Measurements from ENCODE around the gene RNF32.

Gene RNF32

DNA sequence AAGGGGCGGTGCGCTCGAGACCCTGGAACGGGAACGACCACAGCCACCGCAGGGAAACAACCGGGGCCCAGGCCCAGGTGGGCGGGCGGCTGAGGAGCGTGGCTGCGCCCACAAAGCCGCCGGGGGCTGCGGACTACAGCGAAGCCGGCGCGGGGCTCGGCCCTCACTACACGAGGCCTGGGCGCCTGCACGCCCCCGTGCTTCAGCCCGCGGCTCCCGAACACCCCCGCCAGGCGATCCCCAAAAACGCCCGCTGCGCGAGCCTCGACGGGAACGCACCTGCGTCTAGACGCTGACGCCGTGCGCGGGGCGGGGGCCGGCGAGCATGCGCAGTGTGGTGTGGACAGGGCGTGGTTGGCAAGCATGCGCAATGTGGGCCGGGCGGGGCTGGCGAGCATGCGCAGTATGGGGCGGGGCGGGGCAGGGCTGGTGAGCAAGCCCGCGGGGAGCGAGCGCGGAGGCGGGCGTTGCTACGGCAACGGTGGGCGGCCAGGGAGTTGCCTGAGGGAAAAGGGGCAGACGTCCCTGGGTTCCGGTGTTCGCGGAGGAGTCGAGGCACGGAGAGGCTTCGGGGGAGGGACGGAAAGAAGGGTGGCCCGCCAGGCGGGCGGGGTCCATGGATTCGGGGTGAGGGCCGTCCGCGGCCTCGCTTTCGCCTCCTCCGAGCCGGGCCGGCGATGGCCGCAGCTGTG lies at the start of gene RNF32:
RNF32 (plus strand) TSS at position 518 of the 692 bp plus-strand sequence. CDS start 3,104 bp downstream, outside the sequence.
- peak; percentile 91 for DNase-seq (ENCODE audit: low read depth)

DNA sequence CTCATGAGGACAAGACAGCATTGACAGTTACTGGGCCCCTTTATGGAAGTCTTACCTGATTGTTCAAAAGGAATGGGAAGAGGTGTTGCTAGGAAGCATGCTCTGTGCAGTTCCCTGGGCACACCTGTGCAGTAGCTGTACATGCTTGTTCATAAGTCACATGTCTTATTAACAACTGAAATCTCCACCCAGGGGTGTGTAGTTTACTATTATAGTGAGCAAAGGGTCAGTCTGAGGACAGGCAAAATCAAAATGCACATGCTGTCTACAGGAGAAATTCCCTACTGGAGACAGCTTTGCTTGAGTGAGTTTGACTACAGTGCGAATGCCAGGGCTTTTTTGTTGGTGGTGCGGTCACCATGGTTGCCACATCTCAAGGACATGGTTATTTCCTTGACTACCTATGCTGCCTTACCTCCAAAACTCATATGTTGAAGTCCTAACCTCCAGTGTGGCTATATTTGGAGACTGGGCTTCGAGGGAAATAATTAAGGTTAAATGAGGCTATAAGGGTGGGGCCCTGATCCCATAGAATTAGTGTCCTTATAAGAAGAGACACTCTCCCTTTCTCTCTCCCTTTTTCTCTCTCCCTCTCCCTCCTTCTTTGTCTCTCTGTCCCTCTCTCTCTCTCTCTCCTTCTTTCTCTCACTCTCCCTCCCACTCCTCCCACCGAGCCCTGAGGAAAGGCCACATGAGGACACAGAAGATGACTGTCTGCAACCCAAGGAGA lies 48.3 kb upstream of the RNF32 start:
- DNase-seq (ENCODE audit: low read depth) = no peak

- no peak for DNase-seq (ENCODE audit: low read depth)
Observed at GRCh38 chr7:156594283-156595080, 46.1 kb upstream of the RNF32 start.

- no peak for DNase-seq (ENCODE audit: low read depth)
Observed at GRCh38 chr7:156600496-156600895, 40.1 kb upstream of the RNF32 start.

DNA sequence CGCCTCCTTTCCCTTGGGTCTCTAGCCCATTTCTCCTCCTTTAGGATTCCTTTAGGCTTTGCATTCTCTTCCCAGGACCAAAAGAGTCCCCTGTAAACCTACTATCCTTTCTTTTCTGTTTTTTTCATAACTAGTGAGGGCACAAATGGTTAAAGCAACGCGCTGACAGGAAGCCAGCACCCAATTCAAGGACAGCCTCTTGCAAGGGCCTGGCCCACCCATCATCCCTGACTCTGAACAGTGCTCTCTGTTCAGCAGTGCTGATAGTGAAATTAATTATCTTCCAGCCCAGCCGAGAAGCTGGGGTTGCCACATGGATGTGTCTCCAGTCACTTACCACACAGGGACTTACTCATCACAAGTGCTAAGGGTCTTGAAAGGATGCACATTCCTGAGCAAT lies 38.3 kb upstream of the RNF32 start:
- no peak for DNase-seq (ENCODE audit: low read depth)

GRCh38 chr7:156603011-156603410 lies 37.6 kb upstream of the RNF32 start:
- DNase-seq (ENCODE audit: low read depth) = no peak

DNA sequence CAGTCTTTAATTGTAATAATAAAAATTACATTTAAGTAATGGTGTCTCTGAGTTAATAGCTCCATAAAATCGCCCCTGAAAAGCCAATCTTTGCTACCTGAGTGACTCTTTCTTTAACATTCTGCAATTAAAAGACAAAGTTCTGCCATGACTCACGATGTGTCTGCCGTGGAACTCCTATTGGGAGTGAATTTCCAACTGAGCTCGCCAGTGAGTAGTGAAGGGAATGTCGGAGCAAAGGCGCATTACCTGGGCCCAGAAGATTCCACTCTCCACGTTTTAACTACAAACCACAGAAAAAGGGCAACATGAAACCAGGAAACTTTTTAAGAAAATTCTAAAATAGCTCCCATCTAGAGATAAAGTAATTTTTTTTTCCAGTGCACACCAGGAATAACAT lies 36.9 kb upstream of the RNF32 start:
- no peak for DNase-seq (ENCODE audit: low read depth)

DNA sequence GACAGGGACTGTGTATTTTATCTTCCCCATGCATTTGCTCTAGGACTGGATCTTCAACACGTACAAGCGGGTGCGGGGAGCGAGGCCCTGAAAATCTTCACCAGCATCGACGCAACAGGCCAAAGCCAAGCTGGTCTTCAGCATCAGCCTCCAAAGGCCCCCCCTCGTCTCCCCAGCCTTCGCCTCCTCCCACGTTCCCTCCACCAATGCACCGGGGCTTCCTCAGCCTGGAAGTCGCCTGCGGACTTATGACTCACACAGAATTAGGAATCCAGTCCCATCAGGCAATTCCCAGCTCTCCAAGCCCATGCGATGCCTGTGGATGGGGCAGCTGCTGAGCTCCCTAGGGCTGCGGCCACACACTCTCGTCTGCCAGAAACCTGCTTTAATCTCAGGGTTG lies 36.3 kb upstream of the RNF32 start:
- DNase-seq (ENCODE audit: low read depth) = no peak

DNA sequence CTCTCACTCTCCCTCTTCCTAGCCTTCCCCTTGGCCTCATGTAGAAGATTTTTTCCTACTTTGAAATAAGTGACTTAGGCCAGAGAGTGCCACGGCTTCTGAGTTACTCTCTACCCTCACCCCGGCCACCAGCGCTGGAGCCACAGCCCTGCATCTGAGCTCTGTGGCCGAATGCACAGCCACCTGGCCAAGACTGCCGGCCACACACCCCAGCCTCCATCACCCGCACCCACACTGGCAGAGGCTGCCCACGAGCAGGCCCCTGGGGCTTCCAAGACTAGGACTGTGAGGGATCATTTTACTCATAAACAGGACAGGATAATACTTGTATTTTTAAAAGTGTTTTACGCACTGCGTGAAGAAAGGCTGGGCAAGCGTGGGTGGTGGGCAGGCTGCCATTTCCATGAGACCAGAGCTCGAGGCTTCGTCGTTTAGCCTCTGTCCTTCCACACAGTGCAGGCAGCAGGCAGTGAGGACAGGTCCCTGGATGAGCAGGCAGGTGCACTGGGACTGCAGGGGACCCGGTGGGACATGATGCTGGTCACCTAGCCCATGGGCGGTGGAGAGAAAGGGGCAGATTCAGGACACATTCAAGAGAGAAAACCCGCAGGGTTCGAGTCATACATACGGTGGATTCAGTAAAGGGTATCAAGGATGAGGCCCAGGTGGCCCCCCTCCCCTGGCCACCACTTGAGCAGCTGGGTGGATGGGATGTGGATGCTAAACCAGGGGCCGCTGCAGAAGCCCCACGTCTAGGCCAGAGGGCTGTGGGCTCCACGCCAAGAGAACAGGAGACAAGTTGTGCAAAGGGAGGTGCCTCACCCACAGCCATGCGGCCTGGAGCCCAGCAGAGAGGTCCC lies 35.5 kb upstream of the RNF32 start:
- DNase-seq (ENCODE audit: low read depth) = no peak

- DNase-seq (ENCODE audit: low read depth) = no peak
Observed at GRCh38 chr7:156606135-156606534, 34.4 kb upstream of the RNF32 start.

DNA sequence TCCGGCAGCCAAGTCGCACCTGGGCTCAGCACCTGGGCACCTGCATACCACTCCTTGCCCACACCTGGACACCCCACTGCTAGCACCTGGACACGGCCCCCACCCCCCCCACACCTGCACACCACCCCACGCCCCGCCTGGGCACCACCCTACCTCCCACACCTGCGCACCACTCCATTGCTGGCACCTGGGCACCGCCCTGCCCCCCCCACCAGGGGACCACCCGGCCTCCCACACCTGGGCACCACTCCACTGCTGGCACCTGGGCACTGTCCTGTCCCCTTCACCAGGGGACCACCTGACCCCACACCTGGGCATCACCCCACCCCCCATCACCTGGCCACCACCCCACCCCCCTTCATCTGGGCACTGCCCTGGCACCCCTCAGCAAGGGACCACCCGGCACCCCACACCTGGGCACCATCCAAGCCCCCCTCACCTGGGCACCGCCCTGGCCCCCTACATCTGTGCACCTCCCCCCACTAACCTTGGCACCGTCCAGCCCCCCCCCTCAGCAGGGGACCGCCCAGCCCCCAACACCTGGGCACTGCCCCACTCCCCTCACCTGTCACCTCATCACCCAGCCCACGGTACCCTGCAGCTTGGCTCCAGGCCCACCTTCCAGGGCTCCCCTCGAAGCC lies 33.8 kb upstream of the RNF32 start:
- DNase-seq (ENCODE audit: low read depth) = no peak

- DNase-seq (ENCODE audit: low read depth) = no peak
Observed at GRCh38 chr7:156607332-156608172, 33.0 kb upstream of the RNF32 start.

DNA sequence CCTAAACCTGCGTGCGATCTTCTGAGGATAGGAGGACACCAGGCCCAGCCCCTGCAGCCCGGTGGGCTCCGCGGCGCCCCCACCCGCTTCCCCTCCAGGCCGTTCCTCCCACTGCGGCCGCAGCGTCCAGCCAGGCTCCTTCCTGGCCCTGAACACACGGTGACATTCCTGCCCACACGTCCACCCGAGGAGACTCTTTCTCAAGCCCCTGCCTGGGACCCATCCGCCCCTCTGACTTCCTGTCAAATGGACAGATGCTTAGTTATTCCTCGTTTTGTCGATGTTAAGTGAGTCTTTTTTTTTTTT lies 32.4 kb upstream of the RNF32 start:
- DNase-seq (ENCODE audit: low read depth) = no peak

DNA sequence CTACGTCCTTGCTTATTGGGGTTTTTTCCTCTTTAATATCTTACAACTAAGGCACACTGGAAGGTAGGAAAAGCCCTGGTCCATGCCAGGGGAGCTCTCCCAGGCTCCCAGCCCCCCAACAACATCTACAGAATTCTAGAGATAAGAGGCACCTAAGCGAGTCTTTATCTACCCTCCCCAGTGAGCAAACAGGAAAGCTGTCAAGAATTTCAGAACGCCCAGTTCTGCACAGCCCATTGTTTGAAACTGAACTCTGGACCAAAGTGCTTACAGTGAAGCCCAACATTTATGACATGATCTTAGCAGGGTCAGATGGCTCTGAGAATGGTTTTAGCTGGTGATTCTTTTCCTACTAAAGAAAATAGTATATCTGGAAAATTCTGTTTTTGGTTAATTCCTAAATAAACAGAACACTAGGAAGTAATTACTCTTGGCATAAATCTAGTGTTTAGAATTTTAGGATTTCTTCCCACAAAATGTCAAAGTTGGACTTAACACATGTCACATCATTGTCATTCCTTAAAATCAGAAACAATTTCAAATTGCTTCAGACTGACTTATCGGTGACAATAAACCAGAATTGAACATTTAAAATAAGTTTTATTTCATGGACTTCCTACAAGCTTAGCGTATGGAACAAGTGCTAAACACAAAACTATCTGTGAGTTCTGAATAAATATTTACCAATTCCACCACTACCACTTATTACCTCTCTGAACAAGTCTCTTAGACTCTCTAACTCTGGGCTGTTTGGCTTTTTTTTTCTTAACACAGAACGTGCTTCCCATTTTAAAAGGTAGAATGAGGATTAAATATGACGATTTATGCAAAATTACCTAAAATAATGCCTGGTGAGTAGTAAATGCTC lies 31.3 kb upstream of the RNF32 start:
- DNase-seq (ENCODE audit: low read depth) = no peak

GRCh38 chr7:156610130-156610529 lies 30.4 kb upstream of the RNF32 start:
- no peak for DNase-seq (ENCODE audit: low read depth)

DNA sequence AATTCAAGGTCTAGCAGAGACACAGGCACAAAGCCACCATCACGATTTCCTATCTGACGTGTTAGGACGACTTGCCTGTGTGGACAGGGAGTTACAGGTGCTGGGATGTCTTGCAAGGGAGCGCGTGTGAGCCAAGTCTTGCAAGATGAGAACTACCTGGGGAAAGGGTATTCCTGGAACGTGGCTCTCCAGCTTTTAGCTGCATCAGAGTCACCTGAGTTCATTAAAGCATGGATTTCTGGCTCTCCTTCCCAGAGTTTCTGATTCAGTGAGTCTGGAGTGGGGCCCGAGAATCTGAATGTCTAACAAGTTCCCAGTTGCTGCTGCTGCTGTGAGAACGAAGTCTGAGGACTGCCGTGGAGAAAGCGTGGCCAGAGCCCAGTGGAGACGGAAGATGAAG lies 30.0 kb upstream of the RNF32 start:
- no peak for DNase-seq (ENCODE audit: low read depth)

DNA sequence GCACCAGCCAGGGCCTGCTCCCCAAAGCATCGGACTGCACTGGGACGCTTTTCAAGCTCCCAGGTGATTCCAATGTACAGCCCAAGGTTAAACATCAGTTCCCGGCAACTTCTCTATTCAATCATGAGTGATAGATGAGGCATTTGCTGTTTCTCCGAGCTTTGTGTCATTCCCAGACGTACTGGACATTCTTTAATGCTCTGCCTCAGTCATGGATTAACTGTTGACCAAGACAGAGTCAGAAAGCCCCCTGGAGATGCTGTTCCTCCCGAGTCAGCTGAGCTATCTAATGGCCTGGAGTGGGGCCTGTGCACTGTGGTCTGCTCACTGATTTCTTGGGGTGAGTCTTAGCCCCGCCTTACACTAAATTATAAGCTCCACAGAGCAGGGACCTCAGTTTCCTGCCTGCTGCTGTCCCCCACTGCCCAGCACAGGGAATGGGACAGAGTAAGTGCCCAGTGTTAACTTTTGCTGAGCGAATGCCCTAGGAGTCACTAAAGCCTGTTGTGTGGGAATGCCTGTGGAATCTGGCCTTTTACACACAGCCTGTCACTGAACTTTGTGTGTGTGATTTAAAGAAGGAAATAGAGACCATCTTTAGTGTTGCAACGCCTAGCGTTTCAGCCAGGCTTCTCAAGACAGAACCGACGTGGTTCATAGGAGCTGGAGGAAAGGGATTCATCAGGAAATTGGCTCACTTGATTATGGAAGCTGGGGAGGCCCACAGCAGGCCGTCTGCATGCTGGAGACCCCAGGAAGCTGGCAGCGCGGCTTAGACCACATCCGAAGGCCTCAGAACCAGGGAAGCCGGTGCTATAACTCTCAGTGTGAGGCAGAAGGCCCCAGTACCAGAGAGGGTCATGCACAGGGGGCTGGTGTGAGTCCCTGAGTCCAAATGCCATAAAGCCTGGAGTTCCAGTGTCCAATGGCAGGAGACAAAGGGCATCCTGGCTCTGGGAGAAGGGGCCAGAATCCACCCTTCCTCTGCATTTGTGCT lies 29.3 kb upstream of the RNF32 start:
- no peak for DNase-seq (ENCODE audit: low read depth)

GRCh38 chr7:156612930-156613329 lies 27.6 kb upstream of the RNF32 start:
- DNase-seq (ENCODE audit: low read depth) = no peak
